Adrenal gland (tissue), 5 donors: Measurements from ENCODE around the gene AGPAT3.

Experiments used
- CTCF ChIP-seq, 6 experiments: fragments of 450-650 bp in 4 of 6; fragments of 200-600 bp in 2 of 6; sonication (generic) in 1 of 6; IDR thresholded peaks; 1 replicate in 5 of 6; 2 replicates in 1 of 6; pipeline versions ENCODE4 v1.5.1 to v1.8.0; 2016 to 2021; ENCODE audit warnings: antibody characterized with exemption in 6 of 6, mild to moderate bottlenecking in 2 of 6, moderate library complexity in 1 of 6
- POLR2A ChIP-seq, 2 donors: fragments of 450-650 bp; IDR thresholded peaks; one replicate each; pipeline ENCODE4 v1.6.1; 2017; ENCODE audit warnings: antibody characterized with exemption in 2 of 2, mild to moderate bottlenecking in 2 of 2, moderate library complexity in 1 of 2
- donor health status: DM: no; HTN: no; CAD: no.

- no peak for TF ChIP-seq CTCF (IDR thresholded peaks at IDR 0.05)
- no peak for TF ChIP-seq POLR2A (IDR thresholded peaks at IDR 0.05)
These were observed 15.3 kb downstream of the AGPAT3 start for GRCh38 chr21:43880111-43880985.
